H9 (cell line): ENCODE data around the gene DYTN. TPM values are rescaled to one million over a fixed set of nuclear protein-coding genes. Genes with fewer than 3 reads are reported as not detected.
"Not testable (repeated sequence)": the region's sequence is repeated elsewhere in the genome, so short reads cannot be mapped to it uniquely, and the experiment has no call there.

ENCODE experiments used
- DNase-seq: peaks from one replicate; pipeline ENCODE4 v3.0.0-alpha.2; 2017
- H2AFZ ChIP-seq: one replicate; pipeline ENCODE4 v1.6.1; 2013; ENCODE audit warnings: mild to moderate bottlenecking, low read length, control low read depth, moderate library complexity
- H2AK5ac ChIP-seq: 2 replicates; pipeline ENCODE4 v1.6.1; 2013; ENCODE audit warnings: low read length, control low read depth, mixed read lengths; ENCODE audit not compliant: insufficient read length
- H2BK120ac ChIP-seq: one replicate; pipeline ENCODE4 v1.6.1; 2013; ENCODE audit warnings: low read depth, mild to moderate bottlenecking, low read length, control low read depth, inconsistent platforms; ENCODE audit not compliant: poor library complexity, severe bottlenecking
- H2BK12ac ChIP-seq: 2 replicates; pipeline ENCODE4 v1.6.1; 2013; ENCODE audit warnings: low read length, control low read depth, mixed read lengths, low read depth; ENCODE audit not compliant: insufficient read length
- H2BK15ac ChIP-seq: 2 replicates; pipeline ENCODE4 v1.6.1; 2013; ENCODE audit warnings: low read depth, low read length, control low read depth
- H2BK20ac ChIP-seq: one replicate; pipeline ENCODE4 v1.6.1; 2013; ENCODE audit warnings: low read depth, mild to moderate bottlenecking, low read length, control low read depth, inconsistent platforms; ENCODE audit not compliant: poor library complexity, severe bottlenecking
- H2BK5ac ChIP-seq: 2 replicates; pipeline ENCODE4 v1.6.1; 2013; ENCODE audit warnings: low read length, control low read depth, mixed read lengths; ENCODE audit not compliant: insufficient read length
- H3K14ac ChIP-seq: 2 replicates; pipeline ENCODE4 v1.6.1; 2013; ENCODE audit warnings: low read length, control low read depth; ENCODE audit not compliant: insufficient read depth
- H3K18ac ChIP-seq: 2 replicates; pipeline ENCODE4 v1.6.1; 2013; ENCODE audit warnings: low read depth, mild to moderate bottlenecking, mixed read lengths, low read length, control low read depth; ENCODE audit not compliant: insufficient read length
- H3K23ac ChIP-seq: 2 replicates; pipeline ENCODE4 v1.6.1; 2013; ENCODE audit warnings: low read length, control low read depth, mixed read lengths, low read depth; ENCODE audit not compliant: insufficient read length
- H3K23me2 ChIP-seq: 2 replicates; pipeline ENCODE4 v1.6.1; 2013; ENCODE audit warnings: low read depth, mild to moderate bottlenecking, mixed read lengths, low read length, control low read depth; ENCODE audit not compliant: insufficient read length, poor library complexity, severe bottlenecking
- H3K27ac ChIP-seq: 2 replicates; pipeline ENCODE4 v1.5.1; 2013; ENCODE audit warnings: low read length, control low read depth, mixed read lengths, low read depth; ENCODE audit not compliant: insufficient read length
- H3K27me3 ChIP-seq: 2 replicates; pipeline ENCODE4 v1.6.1; 2013; ENCODE audit warnings: low read length, control low read depth, inconsistent platforms; ENCODE audit not compliant: insufficient read depth
- H3K4ac ChIP-seq: 2 replicates; pipeline ENCODE4 v1.6.1; 2013; ENCODE audit warnings: low read depth, mild to moderate bottlenecking, control low read depth, inconsistent platforms, low read length, moderate library complexity
- H3K4me1 ChIP-seq: 2 replicates; pipeline ENCODE4 v1.6.1; 2013; ENCODE audit warnings: low read length, control low read depth, inconsistent platforms; ENCODE audit not compliant: insufficient read depth
- H3K4me2 ChIP-seq: 2 replicates; pipeline ENCODE4 v1.6.1; 2013; ENCODE audit warnings: low read length, control low read depth, mixed read lengths; ENCODE audit not compliant: insufficient read length, insufficient read depth
- H3K56ac ChIP-seq: 2 replicates; pipeline ENCODE4 v1.6.1; 2013; ENCODE audit warnings: low read depth, mild to moderate bottlenecking, mixed read lengths, low read length, control low read depth; ENCODE audit not compliant: insufficient read length
- H3K79me1 ChIP-seq: 2 replicates; pipeline ENCODE4 v1.6.1; 2013; ENCODE audit warnings: low read depth, mild to moderate bottlenecking, moderate library complexity, low read length, control low read depth, inconsistent platforms; ENCODE audit not compliant: insufficient read depth, poor library complexity, severe bottlenecking
- H3K79me2 ChIP-seq: 2 replicates; pipeline ENCODE4 v1.6.1; 2013; ENCODE audit warnings: low read length, control low read depth, inconsistent platforms; ENCODE audit not compliant: insufficient read depth
- H3K9ac ChIP-seq: 2 replicates; pipeline ENCODE4 v1.6.1; 2013; ENCODE audit warnings: low read length, control low read depth, mixed read lengths; ENCODE audit not compliant: insufficient read length; ENCODE audit errors: extremely low read depth
- H3K9me3 ChIP-seq: one replicate; pipeline ENCODE4 v1.6.1; 2013; ENCODE audit warnings: low read depth, low read length, inconsistent platforms; ENCODE audit not compliant: control insufficient read depth
- H3T11ph ChIP-seq: one replicate; pipeline ENCODE4 v1.6.1; 2013; ENCODE audit warnings: mild to moderate bottlenecking, low read length, control low read depth, inconsistent platforms
- H4K20me1 ChIP-seq: one replicate; pipeline ENCODE4 v1.6.1; 2013; ENCODE audit not compliant: control insufficient read depth, insufficient read length, insufficient read depth
- H4K5ac ChIP-seq: 2 replicates; pipeline ENCODE4 v1.6.1; 2013; ENCODE audit warnings: low read depth, mild to moderate bottlenecking, mixed read lengths, low read length, control low read depth; ENCODE audit not compliant: insufficient read length
- H4K8ac ChIP-seq: replicated peaks from 2 replicates; pipeline ENCODE4 v1.6.1; 2013; ENCODE audit warnings: low read length, control low read depth, mixed read lengths, low read depth; ENCODE audit not compliant: insufficient read length
- H4K91ac ChIP-seq: 2 replicates; pipeline ENCODE4 v1.6.1; 2013; ENCODE audit warnings: low read depth, mild to moderate bottlenecking, moderate library complexity, mixed read lengths, low read length, control low read depth; ENCODE audit not compliant: insufficient read length
- H3K27ac Mint-ChIP-seq, 3 experiments: 2 replicates in 2 of 3; 3 replicates in 1 of 3; pipeline ENCODE4 v1.8.0; 2020 to 2021; ENCODE audit warnings: mixed read lengths in 3 of 3, mild to moderate bottlenecking in 1 of 3, moderate library complexity in 1 of 3
- H3K27me3 Mint-ChIP-seq: 2 replicates; pipeline ENCODE4 v1.8.0; 2021; ENCODE audit warnings: low read depth, mild to moderate bottlenecking, moderate library complexity, mixed read lengths
- H3K36me3 Mint-ChIP-seq, 3 experiments: 2 replicates in 2 of 3; 3 replicates in 1 of 3; pipeline ENCODE4 v1.8.0; 2020 to 2021; ENCODE audit warnings: low read depth in 3 of 3, mixed read lengths in 3 of 3; ENCODE audit not compliant: insufficient read depth in 1 of 3
- H3K4me1 Mint-ChIP-seq, 2 experiments: 2 replicates each; pipeline ENCODE4 v1.8.0; 2020; ENCODE audit warnings: mixed read lengths in 2 of 2
- H3K4me3 Mint-ChIP-seq, 2 experiments: 2 replicates in 1 of 2; 3 replicates in 1 of 2; pipeline ENCODE4 v1.8.0; 2020 to 2021; ENCODE audit warnings: mild to moderate bottlenecking in 2 of 2, mixed read lengths in 2 of 2, moderate library complexity in 1 of 2
- H3K9me3 Mint-ChIP-seq, 2 experiments: 2 replicates in 1 of 2; 3 replicates in 1 of 2; pipeline ENCODE4 v1.8.0; 2020; ENCODE audit warnings: mild to moderate bottlenecking in 2 of 2, mixed read lengths in 2 of 2, moderate library complexity in 1 of 2
- CTCF ChIP-seq: fragments of 200-600 bp; sonication (generic); conservative IDR thresholded peaks from 3 replicates; pipeline ENCODE4 v1.8.0; 2021; ENCODE audit warnings: antibody characterized with exemption, mild to moderate bottlenecking
- WGBS: extraction: QIAGEN DNeasy Blood & Tissue Kit; methylation state at CpG from one replicate; pipeline ENCODE4 v1.1.7; 2013; ENCODE audit warnings: missing lambda C conversion rate, low lambda C conversion rate, mixed read lengths; ENCODE audit not compliant: insufficient read length; ENCODE audit errors: extremely low coverage; 5-methylcytosine and 5-hydroxymethylcytosine counted together
- total RNA-seq: library from RNA; stranded (reverse); gene quantifications from 2 replicates; pipeline ENCODE4 v1.2.1, GENCODE V29; 2021

The DYTN gene
- total RNA-seq, 1 experiment from 2014 or later = not detected

GRCh38 chr2:206716623-206717022 lies 1.6 kb downstream of the DYTN start:
- H3K4me1 Mint-ChIP-seq = peaks cover 14% of the 10 kb centered on the region in 2 experiments
- no peak overlapping the region for H3T11ph ChIP-seq
- DNase-seq = no peak
- no peak overlapping the region for H2AFZ ChIP-seq
- H3K27ac ChIP-seq = no peak overlapping the region
- no peak for TF ChIP-seq CTCF
- no peak overlapping the region for H2BK5ac ChIP-seq
- no peak overlapping the region for H3K4ac ChIP-seq
- no peak overlapping the region for H4K5ac ChIP-seq
- H3K27me3 Mint-ChIP-seq = peaks cover 46% of the 10 kb centered on the region
- no peak overlapping the region for H3K4me2 ChIP-seq
- H3K27me3 ChIP-seq = no peaks in the 10 kb centered on the region; the same call in 1 of the 2 replicates
- no peak overlapping the region for H3K9ac ChIP-seq
- no peak overlapping the region for H2AK5ac ChIP-seq
- no peak overlapping the region for H3K27ac Mint-ChIP-seq
- no peak overlapping the region for H3K4me3 Mint-ChIP-seq
- H3K56ac ChIP-seq = no peak overlapping the region
- H3K79me1 ChIP-seq = no peaks in the 10 kb centered on the region
- no peak overlapping the region for H2BK120ac ChIP-seq
- no peak overlapping the region for H2BK15ac ChIP-seq
- H3K14ac ChIP-seq = no peak overlapping the region
- no peak overlapping the region for H2BK20ac ChIP-seq
- no peaks in the 10 kb centered on the region for H3K79me2 ChIP-seq
- WGBS = no CpG with 5 or more reads among the region's 3 CpGs
- no peaks in the 10 kb centered on the region for H4K20me1 ChIP-seq
- H3K9me3 Mint-ChIP-seq = peaks cover 0 to 6% of the 10 kb centered on the region in 2 experiments; a peak in 2 of 5 replicates
- no peak overlapping the region for H4K91ac ChIP-seq
- H3K9me3 ChIP-seq = no peaks in the 10 kb centered on the region
- H3K18ac ChIP-seq = no peak overlapping the region
- H3K23me2 ChIP-seq = no peaks in the 10 kb centered on the region
- H3K4me1 ChIP-seq = peaks cover 8% of the 10 kb centered on the region; the same call in 1 of the 2 replicates
- H2BK12ac ChIP-seq = no peak overlapping the region
- H3K23ac ChIP-seq = no peak overlapping the region
- no peaks in the 10 kb centered on the region; a peak in 1 of 7 replicates for H3K36me3 Mint-ChIP-seq
- H4K8ac ChIP-seq = no peak overlapping the region

- no CpG with 5 or more reads among the region's 4 CpGs for WGBS
- H3T11ph ChIP-seq, H2BK15ac ChIP-seq, H4K91ac ChIP-seq, H3K79me2 ChIP-seq, H3K4me1 ChIP-seq, H3K4ac ChIP-seq, H3K9me3 ChIP-seq, H3K27ac Mint-ChIP-seq, H3K14ac ChIP-seq, H4K20me1 ChIP-seq, H3K27me3 ChIP-seq, H3K36me3 Mint-ChIP-seq, H3K56ac ChIP-seq, H2BK120ac ChIP-seq, H2AFZ ChIP-seq, H3K4me3 Mint-ChIP-seq, H3K9me3 Mint-ChIP-seq, H4K8ac ChIP-seq, H2BK12ac ChIP-seq, H3K23ac ChIP-seq, H2BK5ac ChIP-seq, H2AK5ac ChIP-seq, H3K79me1 ChIP-seq, H3K23me2 ChIP-seq, H3K9ac ChIP-seq, H3K18ac ChIP-seq, H3K27ac ChIP-seq, DNase-seq, H3K4me2 ChIP-seq, H4K5ac ChIP-seq, H2BK20ac ChIP-seq: not testable (repeated sequence)
- H3K27me3 Mint-ChIP-seq = peaks cover 46% of the 10 kb centered on the region
- H3K4me1 Mint-ChIP-seq = peaks cover 14% of the 10 kb centered on the region in 2 experiments
Observed at GRCh38 chr2:206715183-206715582, 3.0 kb downstream of the DYTN start.
